ENCODE measurements around the gene ANKMY1.

Gene ANKMY1

DNA sequence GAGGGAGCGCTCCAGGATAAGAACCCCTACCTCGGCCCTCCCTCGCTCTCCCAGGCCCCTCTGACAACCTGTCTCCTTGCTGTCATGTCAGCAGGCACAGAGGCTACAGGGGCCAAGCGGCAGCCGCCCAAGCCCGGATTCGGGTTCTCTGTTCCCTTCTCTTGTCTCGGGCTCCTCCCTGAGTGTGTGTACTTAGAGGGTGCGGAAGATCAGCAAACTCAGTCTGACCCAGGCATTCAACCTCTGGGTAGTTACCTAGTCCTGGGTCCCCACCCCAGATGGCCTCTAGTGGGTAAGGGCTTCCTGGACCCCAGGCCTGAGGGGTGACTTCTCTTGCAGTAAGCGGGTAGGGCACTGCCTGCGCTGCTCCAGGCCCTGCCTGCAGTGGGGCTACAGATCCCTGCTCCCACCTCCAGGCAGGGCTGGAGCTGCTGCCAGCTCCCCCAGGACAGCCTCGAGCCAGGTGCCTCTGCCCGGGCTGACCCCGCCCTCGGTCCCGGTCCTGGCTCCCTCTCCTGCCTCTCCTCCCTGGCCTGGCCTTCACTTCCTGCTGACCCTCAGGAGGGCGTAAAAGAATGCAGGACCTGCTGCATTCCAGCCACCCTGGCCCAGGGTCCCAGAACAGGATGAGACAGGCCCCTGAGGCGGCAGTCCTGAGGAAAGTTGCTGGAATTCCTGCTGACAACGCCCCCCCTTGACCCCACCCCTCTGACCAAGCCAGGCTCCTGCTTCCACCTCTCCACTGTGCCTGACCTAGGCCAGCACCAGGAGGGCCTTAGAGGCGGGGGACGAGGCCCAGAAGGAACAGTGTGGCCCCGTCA is 100.4 kb downstream of the ANKMY1 start:
- no peak for DNase-seq

GRCh38 chr2:240456447-240457222 is 101.2 kb downstream of the ANKMY1 start:
- DNase-seq = no peak

DNA sequence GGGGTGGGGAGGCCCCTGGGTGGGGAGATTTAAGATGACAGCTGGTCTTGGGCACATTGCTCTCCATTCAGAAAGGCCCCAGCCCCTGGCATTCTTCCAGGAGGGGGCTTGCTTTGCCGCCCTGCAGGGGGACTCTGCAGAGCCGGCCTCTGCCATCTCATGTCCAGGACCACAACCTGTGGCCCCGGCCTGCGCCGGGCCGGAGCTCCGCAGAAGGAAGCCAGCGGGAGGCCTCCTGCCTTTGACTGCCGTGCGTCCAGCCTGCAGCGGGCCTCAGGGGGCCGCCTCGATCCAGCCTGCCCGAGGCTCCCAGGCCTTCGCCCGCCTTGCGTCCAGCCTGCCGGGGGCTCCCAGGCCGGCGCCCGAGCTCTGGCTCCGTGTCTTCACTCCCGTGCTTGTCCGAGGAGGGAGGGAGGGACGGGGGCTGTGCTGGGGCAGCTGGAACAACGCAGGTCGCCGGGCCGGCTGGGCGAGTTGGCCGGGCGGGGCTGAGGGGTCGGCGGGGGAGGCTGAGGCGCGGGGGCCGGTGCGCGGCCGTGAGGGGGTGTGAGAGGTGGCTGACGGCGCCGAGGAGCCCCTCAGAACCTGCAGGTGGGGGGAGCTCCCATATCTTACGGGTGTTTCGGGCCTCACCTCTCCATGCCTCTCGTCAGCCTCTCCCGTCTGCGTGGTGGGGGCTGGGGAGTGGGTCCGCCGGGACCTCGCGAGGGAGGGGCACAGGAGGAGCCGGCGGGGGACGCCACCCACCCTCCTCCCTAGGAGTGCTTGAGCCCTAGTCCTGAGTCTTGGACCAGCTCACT is 101.9 kb downstream of the ANKMY1 start:
- DNase-seq = no peak

- no peak for DNase-seq
Observed at GRCh38 chr2:240455272-240455646, 102.5 kb downstream of the ANKMY1 start.

- no peak for DNase-seq
Observed at GRCh38 chr2:240454106-240454901, 103.5 kb downstream of the ANKMY1 start.

- DNase-seq = no peak
Observed at GRCh38 chr2:240453461-240454105, 104.2 kb downstream of the ANKMY1 start.

DNA sequence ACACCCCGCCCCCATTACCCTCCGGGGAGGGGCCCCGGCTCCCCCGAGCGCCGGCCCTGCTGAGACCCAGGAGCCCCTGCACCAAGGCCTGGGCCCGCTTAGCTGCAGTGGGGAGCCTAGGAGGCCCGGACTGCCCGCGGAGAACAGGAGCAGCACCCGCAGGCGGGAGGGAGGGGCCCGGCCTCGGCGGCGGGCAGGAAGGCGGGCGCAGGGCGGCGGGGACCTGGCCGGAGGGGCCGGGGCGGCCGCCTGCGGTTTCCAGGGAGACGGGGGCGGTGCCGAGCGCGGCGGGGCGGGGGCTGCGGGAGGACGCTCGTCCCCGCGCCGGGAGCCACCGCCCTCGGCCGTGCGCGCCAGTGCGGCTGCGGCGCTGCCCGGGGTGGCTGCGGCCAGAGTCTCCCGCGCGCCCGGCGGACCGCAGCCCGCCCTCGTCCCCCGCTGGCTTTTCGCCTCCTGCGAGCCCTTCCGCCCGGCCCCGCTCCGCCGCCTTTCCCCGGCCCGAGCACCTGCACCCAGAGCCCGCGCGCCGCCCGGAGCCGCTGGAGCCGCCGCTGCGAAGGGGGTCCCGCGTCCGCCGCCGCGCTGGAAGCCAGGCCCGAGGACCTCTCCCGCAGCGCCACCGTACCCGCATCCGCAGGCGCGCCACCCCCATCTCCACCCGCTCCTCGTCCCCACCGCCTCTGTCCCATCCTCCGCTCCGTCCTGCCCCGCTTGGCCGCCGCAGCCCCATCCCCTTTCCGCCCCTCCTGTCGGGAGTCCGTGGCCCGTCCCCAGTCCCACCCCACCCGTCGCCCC is 105.1 kb downstream of the ANKMY1 start:
- no peak for DNase-seq

DNA sequence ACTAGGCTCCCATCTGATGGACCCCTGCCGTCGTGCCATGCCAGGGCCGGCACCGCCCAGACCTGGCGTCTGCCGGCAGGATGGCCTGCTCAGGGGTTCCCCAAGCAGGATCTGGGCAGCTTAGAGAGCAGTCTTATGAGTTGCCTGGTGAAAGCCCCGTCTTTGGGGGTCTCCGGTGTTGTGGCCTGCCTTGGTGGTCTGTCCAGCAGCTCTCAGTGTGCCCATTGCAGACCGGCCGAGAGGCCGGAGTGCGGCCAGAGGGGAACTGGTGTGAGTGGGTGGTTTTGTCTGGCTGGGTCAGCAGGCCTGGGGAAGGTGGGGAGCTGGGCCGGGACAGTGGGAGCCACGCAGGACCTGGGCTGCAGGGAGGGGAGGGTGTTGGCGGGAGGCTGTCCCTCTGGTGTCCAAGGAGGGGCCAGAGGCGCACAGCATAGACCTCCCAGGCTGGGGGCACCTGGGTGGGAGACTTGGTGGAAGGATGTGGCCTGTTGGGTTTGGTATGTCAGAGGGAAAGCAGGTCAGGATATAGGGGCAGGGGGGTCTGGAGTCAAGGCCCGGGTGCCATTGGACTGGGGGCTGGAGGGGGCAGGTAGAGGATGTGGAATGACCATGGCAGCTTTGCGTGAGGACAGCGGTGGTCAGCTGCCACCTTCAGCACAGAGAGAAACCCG is 105.9 kb downstream of the ANKMY1 start:
- no peak for DNase-seq

DNA sequence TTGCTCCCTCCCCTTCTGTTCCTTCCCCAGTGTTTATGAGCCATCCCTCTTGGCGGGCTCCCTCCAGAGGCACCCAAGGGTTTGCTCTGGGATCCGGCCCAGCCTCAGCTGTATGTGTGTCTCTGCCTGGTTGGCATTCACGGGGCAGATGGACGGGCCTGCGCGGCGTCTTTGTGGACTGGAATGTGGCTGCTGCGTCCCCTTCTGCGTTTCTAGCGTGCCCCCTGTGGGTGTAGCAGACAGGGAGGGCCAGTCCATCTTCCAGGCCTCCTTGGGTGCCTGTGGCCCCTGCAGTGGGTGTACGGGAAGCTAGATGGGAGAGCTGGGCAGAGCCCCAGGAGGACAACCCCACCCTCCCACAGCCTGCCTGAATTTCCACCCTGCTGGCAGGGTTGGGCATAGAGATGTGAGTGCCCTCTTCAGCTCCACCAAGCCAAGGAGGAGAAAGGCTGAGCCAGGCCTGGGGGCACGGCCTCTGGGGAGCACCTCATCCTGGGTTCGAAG is 106.6 kb downstream of the ANKMY1 start:
- DNase-seq = no peak

- DNase-seq = no peak
Observed at GRCh38 chr2:240450532-240451107, 107.2 kb downstream of the ANKMY1 start.

DNA sequence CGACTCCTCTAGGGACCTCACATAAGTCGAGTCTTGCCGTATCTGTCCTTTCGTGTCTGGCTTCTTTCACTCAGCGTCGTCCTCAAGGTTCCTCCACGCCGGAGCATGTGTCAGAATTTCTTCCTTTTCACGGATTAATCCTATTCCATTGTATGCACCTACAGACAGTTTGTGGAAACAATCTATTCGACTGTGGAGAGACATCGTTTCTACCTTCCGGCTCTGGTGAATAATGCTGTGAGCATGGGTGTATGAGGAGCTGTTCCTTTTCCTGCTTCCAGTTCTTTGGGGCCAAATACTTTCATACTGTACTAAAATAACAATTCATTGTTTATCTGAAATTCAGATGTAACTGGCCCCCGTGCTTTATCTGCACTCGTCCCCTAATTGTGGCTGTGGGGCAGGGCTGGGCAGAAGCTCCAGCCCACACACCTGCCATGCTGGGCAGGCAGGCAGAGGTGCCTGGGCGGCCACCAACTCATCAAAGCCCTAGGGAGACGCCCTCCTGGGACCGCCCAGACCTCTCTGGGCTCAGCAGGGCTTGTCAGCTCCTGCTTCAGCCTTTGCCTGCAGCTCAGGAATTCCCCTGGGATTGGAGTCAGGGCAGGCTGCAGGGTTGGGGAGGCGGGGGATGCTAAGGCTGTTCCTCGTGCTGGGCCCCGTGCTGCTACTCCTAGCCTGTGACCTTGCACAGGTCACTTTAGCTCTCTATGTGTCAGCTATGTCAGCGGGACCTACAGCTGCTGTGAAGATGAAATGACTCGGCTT is 107.8 kb downstream of the ANKMY1 start:
- peak; percentile 80 for DNase-seq

- DNase-seq = no peak
Observed at GRCh38 chr2:240448387-240449274, 109.2 kb downstream of the ANKMY1 start.

DNA sequence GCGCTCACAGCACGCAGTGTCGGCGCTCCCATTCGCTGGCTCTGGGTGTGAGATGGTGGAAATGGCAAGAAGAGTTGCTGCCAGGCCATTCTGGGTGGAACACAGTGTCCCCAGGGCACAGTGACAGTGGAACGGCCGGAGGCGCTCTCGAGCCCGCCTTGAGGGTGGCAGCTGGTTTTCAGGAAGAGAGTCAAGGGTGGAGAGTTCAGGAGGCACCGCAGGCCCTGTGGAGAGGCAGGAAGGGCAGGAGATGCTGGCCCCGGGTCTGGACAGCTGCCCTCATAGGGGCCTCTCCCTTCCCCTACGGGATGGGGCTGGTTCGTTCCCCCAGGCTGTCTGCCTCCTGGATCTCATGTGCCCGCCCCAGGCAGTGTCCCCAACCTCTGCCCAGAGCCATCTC is 109.9 kb downstream of the ANKMY1 start:
- no peak for DNase-seq

DNA sequence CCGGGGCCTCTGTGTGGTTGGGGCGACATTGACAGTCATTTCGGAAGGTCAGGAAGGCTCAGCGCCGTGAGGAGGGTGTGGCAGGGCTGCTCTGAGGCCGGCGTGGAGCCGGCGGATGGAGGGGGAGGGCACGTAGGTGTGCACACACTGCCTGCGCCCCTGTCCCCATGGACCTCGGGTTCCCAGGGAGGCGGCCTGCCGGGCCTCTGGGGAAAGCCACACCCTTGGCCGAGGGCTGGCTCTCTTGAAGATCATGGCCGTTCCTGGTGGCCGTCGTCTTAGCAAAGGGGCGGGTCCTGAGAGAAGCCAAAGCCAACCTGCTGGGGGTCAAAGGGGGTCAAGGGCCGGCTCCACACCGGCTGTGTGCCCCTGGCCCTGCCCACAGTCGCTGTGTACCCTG is 110.5 kb downstream of the ANKMY1 start:
- no peak for DNase-seq

- DNase-seq = no peak
Observed at GRCh38 chr2:240446664-240447175, 111.1 kb downstream of the ANKMY1 start.

DNA sequence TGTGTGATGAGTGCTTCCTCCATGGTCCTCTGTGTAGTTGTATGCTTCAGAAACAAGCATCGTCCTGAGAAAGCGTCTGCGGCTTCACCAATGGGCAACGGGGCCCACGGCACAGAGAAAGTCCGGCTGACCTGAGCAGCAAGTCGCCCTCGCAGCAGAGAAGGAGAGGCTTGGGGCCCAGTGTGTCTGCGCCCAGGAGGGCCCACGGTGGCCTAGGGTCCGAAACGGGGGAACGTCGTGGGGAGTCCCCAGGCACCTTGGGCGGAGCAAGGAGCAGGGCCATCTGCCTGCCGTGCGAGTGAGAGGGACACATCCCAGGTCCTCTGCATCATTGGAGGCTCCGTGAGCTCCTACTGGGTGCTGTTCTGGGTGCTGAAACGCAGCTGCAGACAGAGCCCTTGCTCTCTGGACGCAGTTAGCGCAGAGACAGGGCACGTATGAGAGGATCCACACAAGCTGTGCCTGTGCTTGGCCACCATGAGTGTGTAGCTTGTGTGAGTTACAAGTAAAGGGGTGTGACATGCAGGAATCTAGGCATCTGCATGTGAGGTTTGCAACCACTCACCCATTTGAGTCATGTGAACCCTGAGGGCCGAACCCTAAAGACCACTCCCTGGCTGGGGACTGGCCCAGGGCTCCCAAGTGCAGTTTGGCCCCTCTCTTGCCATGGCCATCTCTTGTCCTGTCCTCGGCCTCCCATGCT is 111.7 kb downstream of the ANKMY1 start:
- no peak for DNase-seq

DNA sequence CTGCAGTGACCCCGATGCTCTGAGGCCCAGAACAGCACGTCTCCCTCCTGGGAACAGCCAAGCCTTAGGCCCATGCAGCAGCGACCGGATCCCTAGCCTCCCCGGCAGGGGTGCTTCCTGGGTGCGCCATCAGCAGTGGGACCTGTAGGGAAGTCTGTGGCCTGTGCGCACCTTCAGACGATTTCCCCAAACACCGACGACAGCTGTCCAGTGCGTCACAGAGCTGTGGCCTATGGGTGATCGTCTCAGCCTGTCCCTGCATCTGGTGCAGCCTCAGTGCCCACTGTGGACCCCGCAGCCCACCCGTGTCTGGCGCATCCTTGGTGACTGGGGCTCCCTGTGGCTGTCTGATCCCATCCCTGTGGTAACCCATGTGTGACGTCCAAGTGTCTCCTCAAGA is 113.3 kb downstream of the ANKMY1 start:
- no peak for DNase-seq
